Keratinocyte (primary cell): ENCODE data around the gene C3orf20.

Source experiments
- EZH2 ChIP-seq: IDR thresholded peaks from one replicate; pipeline ENCODE4 v1.6.1; 2012; ENCODE audit warnings: inconsistent platforms, mild to moderate bottlenecking, low read length, moderate library complexity
- TF ChIP-seq, protein P1 (sequence below), 3 experiments: IDR thresholded peaks in 1 of 3; conservative IDR thresholded peaks in 1 of 3; optimal IDR thresholded peaks in 1 of 3; 2 replicates in 2 of 3; 3 replicates in 1 of 3; pipeline versions ENCODE3 to v1.5.1; 2011; ENCODE audit warnings: low read length in 3 of 3, mild to moderate bottlenecking in 3 of 3, moderate library complexity in 2 of 3, control low read depth in 1 of 3, inconsistent platforms in 1 of 3; ENCODE audit not compliant: insufficient read depth in 2 of 3; ENCODE audit errors: extremely low read depth in 1 of 3

DNA sequence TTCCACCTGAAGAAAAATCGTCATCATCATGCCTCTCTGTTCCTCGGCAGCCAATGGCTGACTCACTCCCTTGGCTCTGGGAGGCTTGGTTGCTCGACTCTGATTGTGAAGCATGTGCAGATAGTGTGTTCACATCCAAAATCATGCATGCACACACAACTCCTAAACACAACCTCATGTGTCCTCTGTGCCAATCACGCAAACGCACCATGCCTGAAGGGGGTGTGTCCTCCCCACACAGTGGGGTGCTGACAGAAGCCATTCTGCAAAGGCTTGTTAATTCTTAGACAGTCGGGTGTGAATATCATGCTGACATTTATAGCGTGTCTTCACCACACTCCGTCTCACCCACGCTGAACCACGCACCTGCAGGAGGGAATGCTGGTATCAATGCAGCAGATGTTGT lies 34.8 kb upstream of the C3orf20 start:
- TF ChIP-seq, protein P1, sequence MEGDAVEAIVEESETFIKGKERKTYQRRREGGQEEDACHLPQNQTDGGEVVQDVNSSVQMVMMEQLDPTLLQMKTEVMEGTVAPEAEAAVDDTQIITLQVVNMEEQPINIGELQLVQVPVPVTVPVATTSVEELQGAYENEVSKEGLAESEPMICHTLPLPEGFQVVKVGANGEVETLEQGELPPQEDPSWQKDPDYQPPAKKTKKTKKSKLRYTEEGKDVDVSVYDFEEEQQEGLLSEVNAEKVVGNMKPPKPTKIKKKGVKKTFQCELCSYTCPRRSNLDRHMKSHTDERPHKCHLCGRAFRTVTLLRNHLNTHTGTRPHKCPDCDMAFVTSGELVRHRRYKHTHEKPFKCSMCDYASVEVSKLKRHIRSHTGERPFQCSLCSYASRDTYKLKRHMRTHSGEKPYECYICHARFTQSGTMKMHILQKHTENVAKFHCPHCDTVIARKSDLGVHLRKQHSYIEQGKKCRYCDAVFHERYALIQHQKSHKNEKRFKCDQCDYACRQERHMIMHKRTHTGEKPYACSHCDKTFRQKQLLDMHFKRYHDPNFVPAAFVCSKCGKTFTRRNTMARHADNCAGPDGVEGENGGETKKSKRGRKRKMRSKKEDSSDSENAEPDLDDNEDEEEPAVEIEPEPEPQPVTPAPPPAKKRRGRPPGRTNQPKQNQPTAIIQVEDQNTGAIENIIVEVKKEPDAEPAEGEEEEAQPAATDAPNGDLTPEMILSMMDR (optimal IDR thresholded peaks at IDR 0.05 in 1 of 3, IDR thresholded peaks at IDR 0.05 in 1 of 3, conservative IDR thresholded peaks at IDR 0.05 in 1 of 3; ENCODE audit: extremely low read depth in 1 of 3, insufficient read depth in 2 of 3, low read length in 3 of 3): no peak
- TF ChIP-seq EZH2: no peak
